ENCODE measurements around the gene BOD1.

The BOD1 gene

GRCh38 chr5:173640156-173640804 is 23.8 kb upstream of the BOD1 start:
- DNase-seq: no peak

GRCh38 chr5:173638126-173639040 is 21.9 kb upstream of the BOD1 start:
- DNase-seq: no peak

- no peak for DNase-seq
These were observed 20.9 kb upstream of the BOD1 start for GRCh38 chr5:173637340-173637739.

DNA sequence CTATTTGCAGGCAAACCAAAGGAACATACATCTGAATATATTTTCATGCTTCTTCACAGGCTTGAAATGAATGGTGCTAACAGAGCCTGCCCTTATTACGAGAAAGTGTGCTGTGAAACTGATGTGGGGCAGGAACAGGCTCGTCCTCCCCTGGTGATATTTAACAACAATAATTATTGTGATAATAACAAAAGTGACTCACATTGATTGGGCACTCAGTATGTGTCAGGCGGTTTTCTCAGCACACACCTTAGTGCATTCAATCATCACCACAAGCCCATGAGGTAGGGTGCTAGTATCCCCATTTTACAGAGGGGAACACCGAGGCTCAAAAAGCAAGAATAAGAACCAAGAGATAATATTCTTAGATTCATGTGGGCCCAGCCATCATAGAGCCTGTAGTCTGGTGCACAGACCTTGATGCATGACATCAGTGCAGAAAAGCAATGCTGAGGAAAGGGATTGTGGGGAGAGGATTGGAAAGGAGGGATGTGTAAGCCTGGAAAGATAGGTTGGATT is 18.1 kb upstream of the BOD1 start:
- DNase-seq: no peak

DNA sequence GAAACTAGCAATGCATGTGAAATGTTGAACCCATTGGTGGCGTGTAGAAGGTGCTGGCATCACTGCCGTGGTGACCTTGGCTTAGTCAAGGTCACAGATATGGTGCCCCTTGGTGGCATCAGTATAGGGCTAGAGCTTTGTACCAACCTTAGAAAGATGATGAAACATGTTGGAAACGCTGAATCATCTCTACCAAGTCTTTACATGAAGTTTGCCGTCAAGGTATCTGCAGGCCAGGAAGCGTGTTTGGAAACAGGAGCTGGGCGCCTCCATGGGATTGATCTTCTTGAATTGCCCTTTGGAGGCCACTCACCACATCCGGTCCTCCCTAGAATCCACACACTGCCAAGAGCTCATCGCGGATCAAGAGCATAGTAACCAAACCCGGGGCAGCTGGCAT is 16.9 kb upstream of the BOD1 start:
- DNase-seq: no peak

- DNase-seq: no peak
These were observed 15.0 kb upstream of the BOD1 start for GRCh38 chr5:173631478-173631877.

DNA sequence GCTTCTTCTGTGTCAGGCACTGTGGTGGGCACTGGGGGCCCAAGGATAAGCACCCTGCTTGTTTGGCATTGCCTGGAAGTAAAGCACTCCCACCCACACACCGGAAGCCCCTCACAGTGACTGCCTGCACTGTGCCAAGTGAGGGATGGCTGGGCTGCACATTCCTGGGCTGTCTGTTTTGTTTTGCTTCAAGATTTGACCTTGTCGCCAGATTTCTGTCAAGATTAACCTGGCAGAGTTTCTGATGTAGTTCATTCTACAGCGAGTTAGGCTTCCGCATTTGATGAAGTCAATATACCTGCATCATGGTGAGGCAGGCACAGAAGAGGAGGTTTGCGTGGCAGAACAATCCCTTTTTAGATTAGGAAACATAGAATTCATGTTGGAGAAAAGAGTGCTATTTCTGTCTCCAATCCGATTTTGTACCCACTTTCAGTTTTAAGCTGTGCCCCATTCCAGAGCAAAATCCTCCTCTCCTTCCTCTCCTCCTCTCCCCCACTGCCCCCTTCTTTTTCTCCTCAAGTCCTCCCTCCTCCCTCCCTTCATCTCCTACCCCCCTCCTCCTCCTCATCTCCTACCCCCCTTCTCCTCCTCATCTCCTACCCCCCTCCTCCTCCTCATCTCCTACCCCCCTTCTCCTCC is 14.4 kb upstream of the BOD1 start:
- no peak for DNase-seq

- no peak for DNase-seq
These were observed 13.2 kb upstream of the BOD1 start for GRCh38 chr5:173629628-173630027.

- DNase-seq: no peak
These were observed 12.1 kb upstream of the BOD1 start for GRCh38 chr5:173628501-173628900.

GRCh38 chr5:173627860-173628392 is 11.5 kb upstream of the BOD1 start:
- DNase-seq: no peak

DNA sequence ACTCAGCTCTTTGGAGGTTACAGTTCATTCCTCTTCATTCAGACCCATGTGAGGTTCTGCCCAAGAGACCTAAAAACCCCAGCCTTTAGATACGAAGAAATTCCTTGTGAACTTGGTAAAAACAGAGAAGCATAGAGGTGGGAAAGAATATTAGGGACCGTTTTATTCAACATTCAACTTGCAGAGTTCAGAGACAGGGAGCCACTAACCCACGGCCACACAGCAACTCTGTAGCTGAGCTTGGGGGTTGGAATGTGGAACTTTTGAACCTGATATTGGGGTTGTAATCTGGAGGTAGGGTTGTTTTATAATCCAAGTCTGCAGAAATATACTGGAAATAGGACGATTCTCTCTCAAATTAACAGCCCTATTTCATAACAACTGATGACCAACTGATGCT is 10.8 kb upstream of the BOD1 start:
- DNase-seq: no peak

- DNase-seq: no peak
These were observed 10.0 kb upstream of the BOD1 start for GRCh38 chr5:173626505-173626820.

- DNase-seq: no peak
These were observed 9.4 kb upstream of the BOD1 start for GRCh38 chr5:173625673-173626504.

GRCh38 chr5:173625261-173625660 is 8.8 kb upstream of the BOD1 start:
- DNase-seq: no peak

DNA sequence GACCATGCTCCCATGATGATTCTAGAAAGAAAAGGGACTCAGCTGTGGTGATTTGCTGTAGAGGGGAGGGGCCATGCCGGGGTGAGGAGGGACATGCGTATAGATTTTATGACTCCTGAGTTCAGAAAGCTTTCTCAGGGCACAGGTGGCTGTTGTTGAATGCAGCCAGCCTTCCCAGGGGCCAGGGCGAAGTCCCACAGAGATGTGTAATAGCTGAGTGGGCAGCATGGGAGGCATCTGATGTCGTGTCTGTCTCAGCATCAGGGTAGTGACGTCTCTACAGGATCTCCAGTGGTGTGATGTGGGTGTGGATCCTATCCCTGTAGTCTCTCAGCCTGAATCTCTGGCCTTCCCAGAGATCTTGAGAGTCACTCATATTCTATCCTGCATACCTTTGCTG is 7.8 kb upstream of the BOD1 start:
- no peak for DNase-seq

- DNase-seq: no peak
These were observed 7.3 kb upstream of the BOD1 start for GRCh38 chr5:173623789-173624188.

DNA sequence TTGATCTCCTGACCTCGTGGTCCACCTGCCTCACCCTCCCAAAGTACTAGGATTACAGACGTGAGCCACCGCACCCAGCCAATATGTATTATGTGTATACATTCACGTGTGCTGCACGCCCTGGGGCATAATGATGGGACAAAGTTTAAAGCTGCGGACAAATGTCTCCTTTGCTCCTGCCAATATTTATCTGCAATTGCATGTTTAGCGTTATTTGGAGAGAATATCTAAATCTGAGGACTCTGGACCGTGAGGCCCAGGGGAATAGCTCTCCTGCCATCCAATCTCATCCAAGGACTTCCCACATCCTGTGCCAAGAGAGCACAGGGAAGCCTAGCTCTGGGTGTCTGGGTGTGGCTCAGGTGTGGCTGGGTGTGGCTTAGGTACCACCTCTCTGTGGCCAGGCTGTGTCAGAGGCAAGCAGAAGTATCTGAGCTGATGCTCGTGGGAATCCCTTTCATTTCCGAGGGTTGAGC is 6.9 kb upstream of the BOD1 start:
- no peak for DNase-seq

DNA sequence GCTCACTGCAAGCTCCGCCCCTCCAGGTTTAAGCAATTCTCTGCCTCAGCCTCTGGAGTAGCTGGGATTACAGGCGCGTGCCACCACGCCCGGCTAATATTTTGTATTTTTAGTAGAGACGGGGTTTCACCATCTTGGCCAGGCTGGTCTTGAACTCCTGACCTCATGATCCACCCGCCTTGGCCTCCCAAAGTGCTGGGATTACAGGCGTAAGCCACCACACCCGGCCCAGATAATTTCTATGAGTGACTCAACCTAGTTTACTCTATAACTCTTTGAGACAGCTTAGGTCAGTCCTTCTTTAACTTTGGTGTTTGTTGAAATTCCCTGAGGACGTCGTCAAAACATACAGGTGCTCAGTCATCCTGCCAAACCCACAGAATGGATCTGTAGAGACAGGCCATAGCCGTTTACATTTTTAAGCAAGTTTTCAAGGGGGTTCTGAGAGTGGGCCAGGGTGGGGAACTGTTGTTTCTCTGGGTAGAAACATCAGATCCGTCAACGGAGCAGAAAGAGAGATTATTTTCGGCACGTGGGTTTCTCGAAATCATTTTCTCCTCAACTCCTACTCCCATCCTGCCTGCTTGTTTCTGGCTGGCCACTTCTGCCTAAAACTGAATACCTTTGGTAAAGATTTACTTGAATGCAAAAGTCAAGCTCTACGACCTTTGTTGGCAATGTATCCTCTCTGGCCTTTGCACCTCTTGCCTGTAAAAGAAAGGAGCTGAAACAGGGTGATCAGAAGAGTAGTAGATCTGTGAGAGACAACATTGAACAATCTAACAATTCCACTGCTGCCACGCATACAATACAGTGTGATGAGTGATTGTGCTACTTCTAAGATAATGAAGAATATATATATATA is 6.0 kb upstream of the BOD1 start:
- no peak for DNase-seq

- DNase-seq: no peak
These were observed 4.3 kb upstream of the BOD1 start for GRCh38 chr5:173620784-173621183.

DNA sequence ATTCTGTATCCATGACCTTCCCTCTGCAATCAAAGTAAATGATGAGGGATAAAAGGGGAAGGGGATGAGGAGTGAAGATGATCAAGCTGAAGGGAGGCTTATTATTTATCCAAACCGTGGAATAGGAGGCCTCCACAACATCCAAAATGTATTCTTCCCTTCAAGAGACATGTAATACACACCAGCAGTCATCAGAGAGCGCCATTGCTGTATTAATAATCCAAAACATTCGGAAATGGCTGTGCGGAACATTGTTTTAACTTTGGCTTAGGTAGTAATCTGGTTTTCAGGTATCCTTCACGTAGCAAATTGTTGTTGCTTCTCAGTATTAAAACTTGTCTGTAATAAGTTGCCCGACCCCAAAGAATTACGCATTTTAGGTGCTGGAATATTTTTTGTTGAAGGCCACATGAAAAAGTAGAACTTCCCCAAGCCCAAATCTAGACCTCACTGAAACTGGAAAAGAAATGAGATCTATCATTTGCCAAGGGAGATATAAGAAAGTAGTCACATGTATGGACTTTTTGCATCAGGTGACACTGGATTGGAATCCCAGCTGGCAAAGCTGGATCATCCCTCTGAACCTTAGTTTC is 2.6 kb upstream of the BOD1 start:
- DNase-seq: no peak
